ENCODE results near the gene COL25A1.
"Not testable (repeated sequence)": the region's sequence is repeated elsewhere in the genome, so short reads cannot be mapped to it uniquely, and the experiment has no call there.

COL25A1 gene

DNA sequence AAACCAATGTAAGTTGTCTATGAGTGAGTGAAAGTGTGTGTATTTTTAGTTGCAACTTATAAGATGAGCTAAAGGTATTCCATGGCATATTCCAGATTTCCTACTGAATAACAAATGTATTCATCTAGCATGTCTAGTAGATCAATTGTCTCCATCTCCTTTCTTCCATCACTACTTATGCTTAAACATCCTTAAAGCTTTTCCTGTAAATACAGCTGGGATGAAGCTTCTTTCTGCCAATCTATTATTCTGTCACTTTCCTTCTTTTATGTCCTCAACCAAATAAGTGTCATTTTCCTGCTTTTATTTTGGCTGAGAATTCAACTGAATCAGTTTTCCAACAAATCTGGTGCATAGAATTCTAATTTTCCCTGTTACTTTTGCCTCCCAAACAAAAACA is 136.3 kb downstream of the COL25A1 start:
- DNase-seq = no peak

DNA sequence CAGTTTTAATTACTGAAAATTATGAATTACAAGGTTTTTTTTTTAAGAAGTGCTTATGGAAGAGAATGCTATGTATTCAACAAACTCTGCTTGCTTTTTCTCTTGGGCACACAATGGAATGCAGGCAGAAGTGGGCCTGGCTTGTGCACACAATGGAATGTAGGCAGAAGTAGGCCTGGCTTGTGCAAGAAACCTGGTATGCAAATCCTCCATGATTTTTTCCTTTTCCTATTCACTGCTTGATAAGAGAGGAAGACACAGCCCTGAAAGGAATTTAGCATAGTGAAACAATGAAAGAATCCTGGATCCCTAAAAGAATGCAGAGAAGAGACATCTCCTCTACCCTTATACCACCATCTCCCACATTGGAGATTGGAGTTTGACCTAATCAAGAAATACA is 138.4 kb downstream of the COL25A1 start:
- DNase-seq = no peak

GRCh38 chr4:109163493-109163892 is 139.0 kb downstream of the COL25A1 start:
- no peak for DNase-seq

GRCh38 chr4:109162759-109163158 is 139.7 kb downstream of the COL25A1 start:
- DNase-seq = no peak

DNA sequence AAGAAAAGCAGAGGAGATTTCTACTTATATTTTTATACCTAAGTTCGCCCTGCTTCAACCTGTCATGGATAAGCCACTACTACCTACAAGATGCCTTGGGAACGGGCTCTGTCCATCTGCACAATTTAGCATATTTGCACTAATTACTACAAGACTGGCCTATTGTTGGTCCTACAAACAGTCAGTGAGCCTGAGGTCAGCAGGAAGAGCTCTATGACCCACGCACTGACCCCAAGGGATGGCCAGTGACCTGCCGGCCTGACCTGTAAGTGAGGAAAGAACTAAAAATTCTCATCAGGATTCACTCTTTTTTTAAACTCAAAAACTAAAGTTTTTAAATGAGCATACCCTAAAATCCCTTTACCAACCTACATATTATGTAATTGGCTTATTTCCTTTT is 142.0 kb downstream of the COL25A1 start:
- no peak for DNase-seq

- no peak for DNase-seq
Observed at GRCh38 chr4:109157696-109158095, 144.8 kb downstream of the COL25A1 start.

DNA sequence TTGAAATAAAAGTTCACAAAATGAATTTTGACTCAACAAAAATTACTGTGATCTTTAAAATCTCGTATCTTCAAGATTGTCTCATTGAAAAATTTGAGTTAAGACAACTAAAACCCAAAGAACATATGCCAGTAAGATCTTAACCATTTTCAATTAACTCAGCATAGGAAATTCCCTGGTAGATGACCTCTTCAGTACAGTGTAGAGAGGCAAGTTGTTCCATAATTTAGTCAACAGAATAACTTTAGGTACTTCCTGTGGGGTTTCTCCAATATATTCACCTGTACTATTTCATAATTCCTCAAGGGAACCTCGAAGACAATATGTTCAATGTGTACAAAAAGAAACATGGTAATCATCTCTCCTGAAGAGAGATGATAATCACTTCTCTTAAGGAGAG is 145.3 kb downstream of the COL25A1 start:
- no peak for DNase-seq

GRCh38 chr4:109156356-109156755 is 146.1 kb downstream of the COL25A1 start:
- no peak for DNase-seq

GRCh38 chr4:109155682-109156283 is 146.7 kb downstream of the COL25A1 start:
- no peak for DNase-seq

DNA sequence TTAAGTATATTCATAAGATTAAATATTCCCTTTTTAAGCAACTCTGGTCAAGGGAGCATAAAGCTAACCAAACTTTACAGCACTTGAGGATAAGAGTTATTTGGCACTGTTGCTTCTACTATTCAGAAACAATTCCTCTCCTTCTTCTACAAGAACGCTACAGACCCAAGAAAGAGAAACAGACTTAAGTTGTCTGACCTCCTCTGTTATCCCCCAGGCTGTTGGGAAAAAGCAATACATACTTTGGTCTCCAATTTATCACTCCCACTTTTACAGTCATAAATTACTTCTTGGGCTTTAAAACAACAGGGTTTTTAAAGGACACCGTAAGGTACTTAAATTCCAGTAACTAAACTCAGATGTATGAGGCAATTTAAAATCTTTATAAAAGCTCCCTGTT is 147.4 kb downstream of the COL25A1 start:
- DNase-seq = no peak

GRCh38 chr4:109154424-109154823 is 148.0 kb downstream of the COL25A1 start:
- no peak for DNase-seq

DNA sequence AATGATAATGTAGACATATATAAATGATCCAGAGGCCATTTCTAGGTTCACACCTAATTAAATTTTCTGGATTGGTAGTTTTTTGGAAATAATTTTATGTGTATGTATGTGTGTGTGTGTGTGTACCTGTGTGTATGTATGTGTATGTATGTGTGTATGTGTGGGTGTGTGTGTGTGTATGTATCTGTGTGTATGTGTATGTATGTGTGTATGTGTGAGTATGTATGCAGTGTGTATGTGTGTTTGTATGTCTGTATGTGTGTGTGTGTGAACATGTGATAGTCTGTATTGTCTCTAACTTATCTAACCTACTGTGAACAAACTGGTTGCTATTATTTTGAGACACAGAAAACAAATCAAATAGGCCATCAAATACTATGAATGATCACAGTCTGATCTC is 152.6 kb downstream of the COL25A1 start:
- DNase-seq = no peak

- DNase-seq = no peak
Observed at GRCh38 chr4:109148577-109149075, 153.8 kb downstream of the COL25A1 start.

DNA sequence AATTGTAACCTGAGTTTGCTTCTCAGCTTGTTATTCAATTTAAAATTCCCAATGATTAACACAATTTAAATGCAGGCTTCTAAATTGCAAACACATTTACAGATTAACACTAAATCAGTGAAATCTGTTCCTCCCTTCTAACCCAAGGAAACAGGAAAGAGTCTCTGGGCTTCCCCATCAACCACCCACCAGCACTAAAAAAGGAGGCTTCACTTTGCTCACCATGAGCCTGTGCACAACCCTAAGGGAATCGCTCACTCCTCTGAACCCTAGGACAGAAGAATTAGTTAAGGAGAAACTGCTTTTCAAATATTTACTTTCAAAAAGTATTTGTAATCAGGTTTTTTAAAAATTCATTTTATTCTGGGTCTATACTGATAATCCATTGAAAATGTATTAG is 155.3 kb downstream of the COL25A1 start:
- no peak for DNase-seq

- no peak for DNase-seq
Observed at GRCh38 chr4:109146499-109146898, 156.0 kb downstream of the COL25A1 start.

GRCh38 chr4:109138125-109138524 is 164.3 kb downstream of the COL25A1 start:
- not testable (repeated sequence) for DNase-seq

GRCh38 chr4:109134921-109135320 is 167.5 kb downstream of the COL25A1 start:
- no peak for DNase-seq

GRCh38 chr4:109134268-109134667 is 168.2 kb downstream of the COL25A1 start:
- DNase-seq = no peak

- no peak for DNase-seq
Observed at GRCh38 chr4:109131559-109131958, 170.9 kb downstream of the COL25A1 start.

DNA sequence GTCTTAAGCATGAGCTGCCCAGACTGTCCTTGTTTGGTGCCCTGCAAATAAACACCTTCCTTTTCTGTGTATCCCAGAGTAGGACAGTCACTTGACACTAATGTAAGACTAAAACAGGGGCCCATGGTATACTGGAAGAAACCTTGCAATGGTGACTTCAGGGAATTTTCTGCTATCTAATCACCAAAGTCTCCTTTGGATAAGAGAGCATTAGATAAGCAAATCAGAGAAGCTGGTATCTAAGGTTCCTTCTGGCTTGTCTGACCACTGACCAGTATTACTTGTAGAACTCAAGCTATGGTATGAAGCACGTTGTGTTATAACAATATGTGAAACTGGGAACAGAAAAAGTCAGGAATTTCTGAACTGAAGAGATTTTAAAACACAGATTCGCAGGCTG is 173.9 kb downstream of the COL25A1 start:
- DNase-seq = no peak

DNA sequence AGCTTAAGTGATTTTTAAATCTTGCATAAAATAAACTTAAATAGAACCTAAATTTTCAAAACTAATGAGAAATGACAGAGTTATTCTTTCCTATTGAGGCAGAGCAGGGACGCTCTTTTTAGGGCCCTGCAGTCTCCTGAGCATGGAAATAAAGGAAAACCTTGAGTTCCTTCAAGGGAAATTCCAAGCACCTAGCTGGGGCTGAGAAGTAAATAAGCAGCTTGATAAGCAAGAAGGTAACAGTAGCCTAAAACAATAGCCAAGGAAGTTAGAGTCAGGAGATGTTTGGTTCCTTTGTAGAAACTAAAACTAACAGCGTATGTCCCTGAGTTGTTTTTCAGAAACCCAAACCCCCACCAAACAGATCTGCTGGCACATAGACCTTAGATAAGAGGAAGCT is 174.6 kb downstream of the COL25A1 start:
- DNase-seq = no peak

DNA sequence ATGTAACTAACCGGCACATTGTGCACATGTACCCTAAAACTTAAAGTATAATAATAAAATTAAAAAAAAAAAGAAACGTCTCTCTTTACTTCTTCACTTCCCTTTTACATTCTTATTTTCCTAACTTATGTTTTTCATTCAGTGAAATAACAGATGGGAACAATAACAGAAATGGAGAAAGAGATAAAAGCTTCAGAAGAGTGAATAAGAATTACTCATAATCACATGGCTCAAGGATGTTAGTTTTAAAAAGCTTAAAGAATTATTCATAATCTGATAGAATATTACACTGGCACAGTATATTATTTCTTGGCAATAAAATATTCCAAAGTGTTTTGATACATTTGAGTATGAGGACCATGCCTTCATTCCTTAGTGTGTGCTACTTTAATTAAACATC is 175.6 kb downstream of the COL25A1 start:
- no peak for DNase-seq

GRCh38 chr4:109125084-109125483 is 177.4 kb downstream of the COL25A1 start:
- no peak for DNase-seq

DNA sequence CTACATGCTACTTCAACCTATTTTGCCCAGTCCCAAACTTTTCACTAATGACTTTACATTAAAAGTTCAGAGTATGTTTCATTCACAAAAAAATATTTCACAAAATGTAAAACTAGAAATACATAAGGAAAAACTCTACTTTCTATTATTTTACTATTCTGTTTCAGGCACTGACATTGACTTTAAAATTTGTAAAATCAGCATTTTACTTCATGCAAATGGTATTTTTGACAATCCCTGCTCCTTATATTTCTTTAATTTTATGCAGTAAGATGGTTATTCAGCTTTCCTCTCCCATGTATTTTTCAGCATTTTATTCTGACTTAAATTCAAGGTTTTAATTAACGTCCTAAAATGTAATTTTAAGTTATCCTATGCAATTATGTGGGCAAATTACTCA is 178.5 kb downstream of the COL25A1 start:
- no peak for DNase-seq

DNA sequence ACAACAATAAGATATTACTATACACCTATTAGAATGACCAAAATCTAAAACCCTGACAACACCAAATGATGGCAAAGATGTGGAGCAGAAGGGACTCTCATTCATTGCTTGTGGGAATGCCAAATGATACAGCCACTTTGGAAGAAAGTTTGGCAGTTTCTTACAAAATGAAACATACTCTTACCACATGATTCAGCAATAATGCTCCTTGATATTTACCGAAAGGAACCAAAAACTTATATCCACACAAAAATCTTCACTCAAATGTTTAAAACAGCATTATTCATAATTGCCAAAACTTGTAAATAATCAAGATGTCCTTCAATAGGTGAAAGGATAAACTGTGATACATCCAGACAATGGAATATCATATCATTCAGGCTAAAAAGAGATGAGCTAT is 180.9 kb downstream of the COL25A1 start:
- no peak for DNase-seq

DNA sequence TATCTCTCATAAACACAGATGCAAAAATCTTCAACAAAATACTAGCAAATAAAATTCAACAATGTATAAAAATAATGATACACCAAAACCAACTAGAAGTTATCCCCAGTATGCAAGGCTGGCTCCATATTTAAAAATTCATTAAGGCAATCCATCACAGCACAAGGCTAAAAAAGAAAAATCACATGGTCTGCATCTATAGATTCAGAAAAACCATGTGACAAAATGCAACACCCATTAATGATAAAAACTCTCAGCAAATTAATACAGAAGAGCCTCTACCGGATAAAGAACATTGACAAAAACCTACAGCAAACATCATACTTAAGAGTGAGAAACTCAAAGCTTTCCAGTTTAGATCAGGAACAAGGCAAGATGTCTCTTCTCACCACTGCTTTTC is 182.6 kb downstream of the COL25A1 start:
- DNase-seq = no peak

Measured in activated naive CD4-positive, alpha-beta T cell treated with Interleukin-2 at 50 U/mL for 16 hours (primary cell).